DMS79 (cell line): ENCODE results near the gene VLDLR.
"Not testable (repeated sequence)": the region's sequence is repeated elsewhere in the genome, so short reads cannot be mapped to it uniquely, and the experiment has no call there.

Experiments used
- DNase-seq: peaks from one replicate; lab custom pipeline; 2025; lab: John Stamatoyannopoulos, UW

Gene VLDLR

DNA sequence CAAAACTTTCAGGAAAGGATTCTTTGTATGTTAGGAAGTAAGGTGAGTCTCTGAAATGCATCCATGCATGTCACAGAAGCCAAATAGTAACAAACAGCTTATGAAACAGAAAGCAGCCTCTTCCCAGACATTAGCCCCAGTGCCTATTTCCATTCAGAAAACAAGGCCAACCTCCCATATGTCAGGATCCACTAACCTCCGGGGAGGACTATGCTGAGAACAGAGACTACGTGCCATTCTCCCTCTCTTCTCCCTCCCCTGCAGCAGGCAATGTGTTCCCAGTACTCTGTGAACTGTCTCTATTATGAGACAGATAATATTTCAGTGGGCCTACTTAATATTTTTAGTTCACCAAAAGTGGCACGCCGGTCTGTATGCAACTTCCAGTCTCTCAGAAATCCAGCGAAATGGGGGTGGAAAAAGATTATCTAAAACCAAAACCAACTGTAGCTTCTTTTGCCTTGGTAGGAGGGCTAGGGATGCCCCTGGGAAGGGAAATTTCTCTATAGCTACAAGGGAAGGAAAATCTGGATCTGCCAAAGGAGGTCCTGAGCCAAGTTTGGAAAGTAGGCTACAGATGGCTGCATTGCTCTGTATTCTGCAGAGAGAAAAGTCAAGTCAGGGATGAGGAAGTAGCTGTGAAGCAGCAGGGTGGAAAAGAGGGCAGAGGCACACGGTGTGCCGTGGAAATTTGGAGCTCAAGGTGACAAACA lies 42.0 kb downstream of the VLDLR start:
- DNase-seq = no peak

DNA sequence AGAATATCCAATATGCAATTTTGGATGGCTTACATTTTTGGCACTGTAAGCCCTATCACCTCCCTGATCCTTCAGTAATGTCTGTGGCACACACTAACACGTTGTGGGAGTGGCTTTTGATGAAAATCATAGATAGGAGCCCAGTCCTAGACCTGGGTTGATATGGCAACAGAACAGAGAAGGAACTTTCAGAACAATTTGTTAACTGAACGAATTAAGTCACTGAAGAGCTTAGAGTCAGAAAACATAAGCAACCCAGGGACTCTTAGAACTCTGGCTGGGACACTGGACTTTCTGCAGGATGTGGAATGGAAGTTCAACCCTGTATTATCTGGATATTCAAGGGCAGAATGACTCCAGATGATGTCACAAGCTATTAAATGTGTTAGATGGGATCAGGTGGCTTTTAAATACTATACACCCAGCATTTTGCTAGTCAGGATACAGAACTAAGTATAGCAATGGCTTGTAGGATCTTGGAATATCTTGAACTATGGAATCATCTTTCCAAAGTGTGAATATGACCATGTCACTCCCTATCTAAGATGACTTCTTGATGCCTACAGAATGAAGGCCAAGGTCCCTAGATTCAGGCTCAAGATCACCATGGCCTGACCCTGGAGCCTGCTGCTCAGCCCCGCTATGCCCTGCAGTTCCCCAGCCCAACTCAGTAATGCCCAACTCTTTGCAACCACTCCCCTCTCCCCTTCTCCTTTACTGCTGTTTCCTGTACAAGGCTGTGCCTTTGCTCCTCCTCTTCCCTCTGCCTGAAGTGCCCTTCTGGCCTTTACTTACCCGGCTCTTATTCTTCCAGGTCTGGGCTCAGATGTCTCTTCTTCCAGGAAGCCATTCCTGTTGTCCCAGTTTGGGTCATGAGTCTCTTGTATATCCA lies 42.8 kb downstream of the VLDLR start:
- no peak for DNase-seq

DNA sequence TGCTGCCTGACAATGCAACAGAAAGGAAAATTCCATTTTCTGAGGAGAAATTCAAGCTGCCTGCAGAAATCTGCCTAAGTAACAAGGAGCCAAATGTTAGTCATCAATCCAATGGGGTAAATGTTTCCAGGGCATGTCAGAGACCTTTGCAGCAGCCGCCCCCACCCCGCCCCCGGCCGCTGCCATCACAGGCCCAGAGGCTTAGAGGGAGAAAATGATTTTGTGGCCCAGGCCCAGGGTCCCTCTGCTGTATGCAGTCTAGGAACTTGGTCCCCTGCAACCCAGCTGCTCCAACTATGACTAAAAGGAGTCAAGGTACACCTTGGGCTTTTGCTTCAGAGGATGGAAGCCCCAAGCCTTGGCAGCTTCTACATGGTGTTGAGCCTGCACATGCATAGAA lies 45.0 kb downstream of the VLDLR start:
- DNase-seq = no peak

DNA sequence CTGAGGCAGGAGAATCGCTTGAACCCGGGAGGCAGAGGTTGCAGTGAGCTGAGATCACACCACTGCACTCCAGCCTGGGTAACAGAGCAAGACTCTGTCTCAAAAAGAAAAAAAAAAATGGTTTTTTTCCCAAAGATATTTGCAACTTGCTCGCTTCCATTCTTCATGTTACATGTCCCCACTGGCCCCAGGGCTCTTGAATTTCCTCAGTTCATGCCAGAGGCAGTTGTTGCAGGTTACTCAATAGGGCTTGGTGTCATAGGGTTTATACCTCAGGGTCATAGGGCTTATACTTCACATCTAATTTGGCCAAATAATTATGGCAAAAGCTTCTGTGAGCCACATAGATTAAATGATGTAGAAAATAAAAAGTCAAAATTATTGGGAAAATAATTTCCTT lies 51.6 kb downstream of the VLDLR start:
- DNase-seq = no peak

DNA sequence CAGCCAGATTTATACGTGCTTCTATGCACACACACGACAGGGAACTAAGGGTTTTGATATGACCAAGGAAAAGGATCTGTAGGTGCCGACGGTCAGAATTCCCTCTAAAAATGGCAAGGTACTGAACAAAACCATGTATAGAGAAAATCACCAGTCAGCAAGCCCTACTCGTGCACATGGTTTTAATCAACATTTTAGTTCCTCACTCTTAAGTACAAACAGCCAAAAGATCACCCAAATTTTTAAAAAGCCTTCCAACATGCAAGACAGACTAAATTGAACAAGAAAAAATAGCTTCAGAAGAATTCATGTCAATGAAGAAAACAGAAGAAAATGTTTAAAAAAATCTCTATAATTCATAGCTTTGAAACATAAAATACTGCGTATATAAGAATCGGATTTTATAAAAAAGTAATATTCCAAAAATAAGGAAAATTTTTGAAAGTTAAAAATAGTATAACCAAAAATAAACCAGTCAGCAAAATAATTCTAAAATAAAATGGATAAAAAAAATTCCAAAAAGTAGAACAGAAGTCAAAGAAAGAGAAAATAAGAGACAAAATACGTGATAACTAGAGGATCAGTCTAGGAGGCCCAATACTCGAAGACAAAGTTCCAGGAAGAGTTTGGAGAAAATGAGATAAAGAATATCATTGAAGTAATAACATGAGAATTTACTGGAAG lies 52.7 kb downstream of the VLDLR start:
- no peak for DNase-seq

DNA sequence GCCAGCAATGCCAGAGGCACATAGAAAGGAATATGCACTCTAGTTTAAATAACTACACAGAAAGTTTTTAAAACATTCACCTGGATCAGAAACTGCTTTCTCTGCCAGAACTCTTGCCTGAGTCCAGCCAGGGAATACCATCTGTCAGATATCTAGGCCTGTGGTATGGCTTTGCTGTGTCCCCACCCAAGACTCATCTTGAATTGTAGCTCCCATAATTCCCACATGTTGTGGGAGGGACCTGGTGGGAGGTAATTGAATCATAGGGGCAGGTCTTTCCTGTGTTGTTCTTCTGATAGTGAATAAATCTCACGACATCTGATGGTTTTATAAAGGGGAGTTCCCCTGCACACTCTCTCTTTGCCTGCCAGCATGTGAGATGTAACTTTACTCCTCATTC lies 54.2 kb downstream of the VLDLR start:
- DNase-seq = no peak

DNA sequence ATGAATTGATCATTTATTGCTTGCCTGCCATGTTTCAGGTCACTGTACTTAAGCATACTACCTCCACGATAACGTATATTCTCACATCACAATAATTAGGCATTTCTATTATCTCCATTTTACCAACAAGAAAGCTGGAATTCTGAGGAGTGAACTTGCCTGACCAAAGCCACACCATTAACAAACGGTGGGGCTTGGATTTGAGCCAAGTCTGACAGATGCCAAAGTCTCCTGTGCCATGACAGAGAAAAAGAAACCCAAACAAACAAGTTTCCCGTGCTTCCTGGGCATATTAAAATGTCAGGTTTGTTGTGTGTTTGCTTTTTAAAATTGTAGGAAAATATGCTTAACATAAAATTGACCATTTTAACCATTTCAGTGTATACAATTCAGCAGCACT lies 54.9 kb downstream of the VLDLR start:
- DNase-seq = no peak

DNA sequence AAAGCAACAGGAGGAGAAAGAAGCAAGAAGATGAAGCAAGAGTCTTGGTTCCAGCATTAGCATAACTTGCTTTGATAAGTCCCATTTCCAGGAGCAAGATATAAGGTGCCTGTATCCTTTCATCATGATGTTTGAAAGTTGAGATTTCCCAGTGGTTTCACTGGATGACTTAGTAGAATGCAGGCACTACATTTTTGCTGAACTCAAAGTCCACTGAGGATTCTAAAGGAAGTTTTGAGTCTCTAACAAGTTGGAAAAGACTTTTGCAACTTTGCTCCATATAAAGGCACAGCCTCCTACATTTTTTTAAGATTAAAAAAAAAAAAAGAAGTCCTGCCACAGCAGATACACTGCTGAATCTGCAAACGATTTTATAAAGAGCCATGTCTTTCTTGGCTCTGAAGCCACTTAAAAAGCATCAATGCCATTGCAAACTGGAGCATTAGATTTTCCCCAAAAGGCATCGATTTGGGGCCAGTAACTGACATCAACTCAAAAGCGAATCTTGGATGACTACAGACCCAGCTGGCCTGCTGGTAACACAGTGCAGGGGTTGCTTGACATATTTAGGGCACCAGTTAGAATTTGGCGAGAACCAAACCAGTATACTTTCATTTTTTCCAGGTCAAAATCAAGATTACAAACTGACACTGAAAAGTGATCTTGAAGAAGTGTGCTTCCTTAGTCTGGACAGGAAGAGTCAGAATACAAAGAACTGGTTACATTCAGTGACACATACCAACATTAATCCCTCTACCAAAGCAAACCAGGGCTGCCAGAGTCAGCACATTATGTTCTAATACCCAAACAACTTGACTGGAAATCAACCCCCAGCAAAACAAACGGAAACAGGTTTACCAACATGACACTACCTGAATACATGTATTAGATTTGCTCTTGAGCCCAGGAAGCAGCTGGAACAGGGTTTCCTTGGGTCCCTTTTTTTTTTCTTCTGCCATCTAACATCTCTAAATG lies 56.6 kb downstream of the VLDLR start:
- DNase-seq = no peak

DNA sequence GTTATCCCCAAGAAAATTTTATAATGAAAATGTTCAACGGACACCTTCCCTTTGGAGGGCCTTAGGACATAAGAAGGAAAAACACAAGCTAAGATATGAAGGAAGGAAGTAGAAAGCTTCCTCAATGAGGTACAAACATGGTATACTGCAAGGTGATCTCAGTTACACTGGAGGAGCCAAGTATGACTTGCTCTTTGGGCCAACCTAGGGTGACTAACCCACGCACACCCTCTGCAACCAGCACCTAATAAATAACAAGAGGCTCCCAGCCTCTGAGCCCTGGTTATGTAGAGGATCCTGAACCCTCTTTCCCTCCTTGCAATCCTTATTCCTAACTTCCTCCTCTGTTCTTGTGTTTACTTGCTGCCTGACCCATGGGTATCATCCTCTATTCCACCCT lies 57.4 kb downstream of the VLDLR start:
- DNase-seq = no peak

DNA sequence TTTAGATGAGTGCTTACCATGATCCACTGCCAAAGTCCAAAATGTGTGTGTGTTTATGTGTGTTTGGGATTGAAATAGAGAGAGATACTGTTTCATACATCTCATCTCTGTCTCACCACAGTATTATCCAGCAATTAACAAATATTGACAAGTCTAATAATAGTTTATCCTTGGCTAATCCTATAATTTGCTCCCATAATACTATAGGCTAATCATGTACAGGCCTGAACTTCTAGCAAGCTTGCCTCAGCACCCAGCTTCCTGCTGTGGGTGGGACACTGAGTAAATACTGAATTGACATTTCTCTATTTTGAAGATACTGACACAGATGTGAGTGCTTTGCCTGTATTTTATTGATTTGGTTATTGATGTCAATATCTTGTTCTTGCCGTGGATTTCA lies 60.4 kb downstream of the VLDLR start:
- no peak for DNase-seq

DNA sequence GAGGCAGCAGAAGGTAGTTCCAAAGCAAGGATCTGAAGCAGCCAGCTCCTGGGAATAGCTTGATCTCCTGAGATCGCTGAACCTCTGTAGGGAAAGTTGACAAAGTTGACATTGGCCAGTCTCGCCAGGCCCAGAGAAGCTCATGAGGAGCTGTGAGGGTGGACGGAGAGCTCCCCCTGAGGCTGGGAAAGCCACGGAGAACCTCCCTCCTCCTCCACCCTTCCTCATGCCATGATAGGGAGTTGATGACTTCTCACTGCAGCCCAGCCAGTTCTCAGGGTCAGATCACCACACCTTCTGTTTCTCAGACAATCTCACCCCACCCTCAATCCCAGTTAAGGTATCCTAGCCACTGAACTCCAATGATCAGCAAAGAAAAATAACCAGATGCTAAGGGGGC lies 65.3 kb downstream of the VLDLR start:
- DNase-seq = no peak

DNA sequence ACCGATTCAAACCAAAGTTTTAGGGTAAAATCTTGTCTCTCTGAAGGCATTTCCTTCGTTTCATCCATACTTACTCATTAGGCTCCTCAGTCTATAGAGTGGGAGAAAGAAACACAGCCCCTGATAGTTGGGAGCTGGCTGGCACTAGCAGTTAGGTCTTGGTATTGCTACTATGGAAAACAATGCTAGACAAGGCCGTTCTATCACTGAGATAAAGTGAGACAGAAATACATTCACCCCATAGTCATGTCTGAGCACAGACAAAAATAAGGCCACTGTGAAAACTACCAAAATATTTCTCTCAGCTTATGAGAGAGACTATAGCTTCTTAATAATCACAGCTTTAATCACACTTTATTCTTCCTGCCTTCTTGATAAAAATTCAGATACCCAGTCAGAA lies 67.0 kb downstream of the VLDLR start:
- no peak for DNase-seq

DNA sequence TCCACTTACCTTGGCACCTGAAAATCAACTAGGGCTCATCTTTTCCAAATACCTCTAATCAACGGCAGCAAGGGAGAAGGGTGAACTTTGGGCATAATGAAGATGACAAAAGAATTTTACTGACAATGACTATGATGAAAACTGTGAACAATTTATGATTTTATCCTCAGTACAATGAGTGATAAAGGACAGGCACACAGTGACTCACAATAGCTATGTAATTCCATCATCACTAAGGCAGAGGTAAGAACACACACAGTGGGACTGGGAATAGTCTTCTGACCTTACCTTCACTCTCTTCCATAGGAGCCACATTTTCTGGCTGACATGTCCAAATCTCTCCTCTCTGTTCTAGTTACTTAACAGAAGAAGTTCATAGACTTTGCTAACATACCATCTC lies 69.6 kb downstream of the VLDLR start:
- no peak for DNase-seq

DNA sequence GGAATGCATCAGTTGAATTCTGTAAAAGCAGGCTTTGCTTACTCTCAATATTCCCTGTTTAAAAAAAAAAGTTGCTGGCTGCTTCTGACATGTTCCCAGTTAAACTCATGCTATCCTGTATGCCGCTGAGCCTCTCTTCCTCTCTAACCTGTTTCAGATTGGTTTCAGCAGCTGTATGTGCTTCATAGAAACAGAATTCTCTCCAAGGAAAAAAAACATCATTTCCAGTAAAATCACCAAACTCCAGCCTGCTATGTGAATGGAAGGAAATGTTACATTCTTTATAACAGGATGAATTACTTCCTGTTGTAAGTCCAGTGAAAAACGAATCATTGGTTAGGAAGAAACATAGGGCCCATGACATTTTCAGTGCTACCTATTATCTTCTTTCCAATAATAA lies 70.0 kb downstream of the VLDLR start:
- no peak for DNase-seq

DNA sequence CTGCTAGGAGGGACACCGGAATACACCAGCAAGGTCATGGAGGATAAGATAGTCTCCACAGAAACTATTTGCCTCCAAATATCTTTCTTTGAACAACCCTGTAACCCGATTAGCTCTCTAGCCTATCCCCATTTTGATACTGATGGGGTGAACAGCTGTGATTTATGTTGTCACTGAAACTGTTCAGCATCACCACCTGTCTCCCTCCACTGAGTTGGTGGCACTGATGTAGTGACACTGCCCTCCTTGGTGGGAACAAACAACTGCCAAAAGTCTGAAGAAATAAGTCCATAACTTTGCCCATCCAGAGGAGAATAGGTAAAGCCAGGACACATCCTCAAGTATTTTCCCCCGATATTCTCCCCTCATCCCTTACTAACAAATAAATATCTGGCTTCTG lies 71.5 kb downstream of the VLDLR start:
- no peak for DNase-seq

DNA sequence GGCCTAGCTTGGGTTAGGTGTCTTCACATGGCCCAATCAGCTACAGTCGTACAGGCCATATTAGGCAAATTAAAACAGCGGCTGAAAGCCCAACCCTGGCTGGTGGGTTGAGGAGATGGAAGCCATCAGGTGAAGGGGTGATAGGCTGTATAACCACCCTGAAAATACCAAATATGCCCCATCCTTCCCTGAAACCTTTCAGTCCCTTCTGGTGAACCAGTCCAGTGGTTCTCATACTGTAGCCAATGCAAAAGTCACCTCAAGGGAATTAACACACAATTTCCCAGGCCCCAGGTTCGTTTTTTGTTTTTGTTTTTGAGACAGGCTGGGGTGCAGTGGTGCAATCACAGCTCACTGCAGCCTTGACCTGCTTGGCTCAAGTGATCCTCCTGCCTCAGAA lies 75.9 kb downstream of the VLDLR start:
- no peak for DNase-seq

DNA sequence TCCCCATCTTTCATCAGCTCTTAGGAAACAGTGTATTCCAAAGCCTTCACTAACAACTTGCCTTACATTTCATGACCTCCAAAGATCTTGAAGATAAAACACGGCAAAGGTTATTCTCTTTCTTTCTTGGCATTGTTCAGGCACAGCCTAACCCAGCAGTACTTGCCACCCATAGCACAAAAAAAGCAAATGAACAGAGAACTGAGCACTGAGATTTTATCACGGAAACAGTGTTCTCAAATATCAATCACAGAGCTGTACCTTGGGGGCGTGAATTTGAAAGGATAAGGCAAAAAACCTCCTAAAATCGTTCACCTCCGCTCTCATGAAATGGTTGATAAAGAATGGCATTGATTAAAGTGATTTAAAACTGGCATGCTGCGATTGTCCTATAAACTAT lies 78.8 kb downstream of the VLDLR start:
- no peak for DNase-seq

DNA sequence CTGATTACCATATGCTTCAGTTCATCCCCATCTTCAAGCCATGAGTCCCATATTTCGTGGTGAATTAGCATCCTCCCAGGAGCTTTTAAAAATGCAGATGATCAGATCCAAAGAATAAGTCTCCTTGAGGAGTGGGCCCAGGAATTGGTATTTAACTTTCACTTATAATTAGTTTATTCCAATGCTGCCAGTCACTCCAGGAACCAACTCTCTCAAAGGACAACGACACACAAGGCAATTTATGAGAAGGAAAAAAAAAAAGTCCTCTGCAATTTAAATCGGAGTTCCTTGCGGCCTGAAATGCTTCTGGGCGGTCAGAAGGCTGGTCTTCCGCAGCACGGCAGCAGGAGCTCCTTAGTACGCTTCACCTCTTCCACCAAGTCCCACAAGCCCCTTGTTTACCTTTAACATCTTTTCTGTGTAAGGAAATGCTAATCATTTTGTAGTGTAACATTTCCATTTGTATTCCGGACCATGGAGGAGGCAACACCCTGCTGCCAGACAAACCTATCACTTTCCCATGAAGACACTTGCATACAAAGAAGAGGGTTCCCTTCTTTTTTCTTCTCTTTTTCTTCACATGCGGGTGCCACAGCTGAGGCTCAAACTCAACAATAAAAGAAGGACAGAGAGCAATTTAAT lies 79.4 kb downstream of the VLDLR start:
- DNase-seq = no peak

DNA sequence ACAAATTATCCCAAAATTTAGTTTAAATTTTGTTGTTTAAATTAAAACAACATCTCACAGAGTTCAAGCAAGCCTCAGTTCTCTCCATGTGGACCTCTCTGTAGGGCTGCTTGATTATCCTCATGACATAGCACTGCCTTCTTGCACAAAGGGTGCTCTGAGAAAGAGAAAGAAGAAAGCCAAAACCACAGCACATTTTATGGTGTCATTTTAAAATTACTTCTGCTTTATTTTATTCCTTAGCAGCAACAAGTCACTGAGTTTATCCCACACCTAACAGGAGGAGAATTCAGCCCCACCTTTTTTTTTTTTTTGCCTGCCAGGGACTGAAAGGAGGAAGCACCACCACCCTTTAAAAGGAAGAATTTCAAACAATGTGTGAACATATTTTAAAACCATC lies 82.9 kb downstream of the VLDLR start:
- no peak for DNase-seq

DNA sequence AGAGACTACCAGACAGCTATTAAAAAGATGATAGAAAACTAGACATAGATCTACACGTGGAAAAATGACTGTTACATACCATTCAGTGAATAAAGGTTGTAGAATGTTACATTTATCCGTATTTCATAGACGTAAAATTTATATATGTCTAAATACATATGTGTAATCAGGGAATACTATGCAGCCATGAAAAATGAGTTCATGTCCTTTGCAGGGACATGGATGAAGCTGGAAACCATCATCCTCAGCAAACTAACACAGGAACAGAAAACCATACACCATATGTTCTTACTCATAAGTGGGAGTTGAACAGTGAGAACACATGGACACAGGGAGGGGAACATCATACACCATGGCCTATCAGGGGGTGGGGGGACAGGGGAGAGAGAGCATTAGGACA lies 85.7 kb downstream of the VLDLR start:
- not testable (repeated sequence) for DNase-seq
